ENCODE results near the gene UBL4B. TPM values are rescaled to one million over a fixed set of nuclear protein-coding genes. Genes with fewer than 3 reads are reported as not detected.
A peak's percentile ranks its signal among the peaks of the same experiment; 100 is the strongest.

Gene UBL4B
- total and polyA plus RNA-seq, 9 of the 15 experiments (the other 6 are each of a cell fraction or from before 2014, with no cell fraction given), result not detected

DNA sequence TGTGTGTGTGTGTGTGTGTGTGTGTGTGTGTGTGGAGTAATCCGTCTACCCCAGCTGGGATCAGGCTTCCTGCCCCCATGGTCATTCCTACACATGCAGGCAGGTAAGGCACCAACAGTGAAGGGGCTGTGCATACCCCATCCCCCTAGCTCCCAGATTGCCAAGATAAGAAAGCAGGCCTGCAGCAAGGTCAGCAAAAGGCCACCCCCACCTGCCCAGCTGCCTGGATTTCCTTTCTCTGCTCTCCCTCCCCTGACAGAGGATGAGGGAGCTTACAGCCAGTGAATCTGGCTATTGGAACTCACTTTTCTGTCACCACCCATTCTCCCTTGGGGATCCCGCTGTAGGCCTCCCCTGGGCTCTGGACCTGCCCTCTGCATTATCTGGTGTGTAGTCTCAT is 49.6 kb upstream of the UBL4B start:
- Histone ChIP-seq H3K36me3 (ENCODE audit: control insufficient read depth, insufficient read depth, low read length) (peaks cover 9% of the 10 kb centered on the region; the same call in 2 of the 3 replicates), H3K79me2 (ENCODE audit: control insufficient read depth, insufficient read depth, low read length) (no peaks in the 10 kb centered on the region), H3K27me3 (ENCODE audit: control insufficient read depth in 2 of 2, insufficient read depth in 2 of 2, low read length in 2 of 2) (peaks cover 0 to 10% of the 10 kb centered on the region in 2 experiments; a peak in 2 of 5 replicates), H3K4me1 (replicated peaks in 1 of 2; ENCODE audit: control insufficient read depth in 2 of 2, insufficient read depth in 2 of 2, low read length in 2 of 2) (peaks cover 27 to 28% of the 10 kb centered on the region in 2 experiments), H3K27ac (ENCODE audit: extremely low read depth, low read depth, low read length) (no peak overlapping the region), H3K4me3 (no peak overlapping the region), H3K9ac (ENCODE audit: insufficient read depth in 1 of 2, low read depth in 2 of 2, low read length in 2 of 2) (no peak overlapping the region; a peak in 1 of 4 replicates), H3K9me1 (ENCODE audit: control insufficient read depth, insufficient read depth, low read length) (peaks cover 12% of the 10 kb centered on the region), H3K4me2 (ENCODE audit: insufficient read depth, low read length) (no peak overlapping the region), H2AFZ (ENCODE audit: low read depth, low read length) (no peak overlapping the region), H3K9me3 (replicated peaks; ENCODE audit: control insufficient read depth, insufficient read depth, low read depth, low read length) (no peaks in the 10 kb centered on the region), H4K20me1 (replicated peaks; ENCODE audit: control insufficient read depth, insufficient read depth, low read length) (peaks cover 22% of the 10 kb centered on the region)
- in situ Hi-C loops (cut with MboI), result no loop called here
- ATAC-seq (no peak), DNase-seq (ENCODE audit: extremely low read depth in 1 of 4, low spot score in 3 of 4) (peak in 1 of 4 experiments; percentile 33), FAIRE-seq (no peak)
- intact Hi-C loops (cut with micrococcal nuclease), result no loop called here
- no peak for TF ChIP-seq TAL1 (IDR thresholded peaks at IDR 0.05)
- TF ChIP-seq GTF2F1 (IDR thresholded peaks at IDR 0.05; ENCODE audit: low read depth, low read length), result no peak
- WGBS (ENCODE audit: insufficient coverage, low coverage, missing lambda C conversion rate), result 64% methylated on average over 2 of the region's 2 CpGs
- CTCF ChIA-PET (ENCODE audit: low intra/inter-chr PET ratio), result no interaction called here
- BruUV-seq (replicated peaks), result no TSS peak
- POLR2A ChIA-PET, result interaction anchor here (0.6 to 1.5 kb wide), 3 partner anchors 9 to 27 kb away, joined by 3 to 8 read pairs (median 3); no protein-coding TSS in a partner anchor

DNA sequence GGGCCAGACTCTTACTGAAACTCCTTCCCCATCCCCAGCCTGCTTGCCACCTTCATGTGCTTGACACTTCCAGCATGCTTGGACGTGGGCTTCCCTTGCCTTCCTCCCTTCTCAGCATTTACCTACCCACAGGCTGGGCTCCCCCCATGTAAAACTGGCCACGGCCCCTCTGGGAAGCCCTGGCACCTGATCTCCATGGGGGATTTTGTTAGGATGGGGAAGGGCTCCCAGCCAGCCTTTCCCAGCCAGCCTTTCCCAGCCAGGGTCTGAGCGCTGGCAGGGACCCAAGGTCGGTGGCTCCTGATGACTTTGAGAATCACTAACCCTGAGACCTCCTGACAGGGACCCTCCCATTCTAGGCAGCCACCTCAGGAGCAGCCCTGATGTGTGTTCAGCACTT is 48.5 kb upstream of the UBL4B start:
- Histone ChIP-seq H3K9me1 (ENCODE audit: control insufficient read depth, insufficient read depth, low read length) (peaks cover 9% of the 10 kb centered on the region), H3K27me3 (ENCODE audit: control insufficient read depth in 2 of 2, insufficient read depth in 2 of 2, low read length in 2 of 2) (peaks cover 0 to 11% of the 10 kb centered on the region in 2 experiments; a peak in 2 of 5 replicates), H3K9me3 (replicated peaks; ENCODE audit: control insufficient read depth, insufficient read depth, low read depth, low read length) (no peaks in the 10 kb centered on the region), H2AFZ (ENCODE audit: low read depth, low read length) (no peak overlapping the region), H3K79me2 (ENCODE audit: control insufficient read depth, insufficient read depth, low read length) (no peaks in the 10 kb centered on the region), H4K20me1 (replicated peaks; ENCODE audit: control insufficient read depth, insufficient read depth, low read length) (peaks cover 10% of the 10 kb centered on the region), H3K4me1 (replicated peaks in 1 of 2; ENCODE audit: control insufficient read depth in 2 of 2, insufficient read depth in 2 of 2, low read length in 2 of 2) (peaks cover 16 to 19% of the 10 kb centered on the region in 2 experiments), H3K4me2 (ENCODE audit: insufficient read depth, low read length) (no peak overlapping the region), H3K9ac (ENCODE audit: insufficient read depth in 1 of 2, low read depth in 2 of 2, low read length in 2 of 2) (no peak overlapping the region), H3K36me3 (ENCODE audit: control insufficient read depth, insufficient read depth, low read length) (peaks cover 1% of the 10 kb centered on the region; the same call in 2 of the 3 replicates), H3K4me3 (no peak overlapping the region), H3K27ac (ENCODE audit: extremely low read depth, low read depth, low read length) (no peak overlapping the region)
- ATAC-seq, result no peak
- TF ChIP-seq, protein P1, sequence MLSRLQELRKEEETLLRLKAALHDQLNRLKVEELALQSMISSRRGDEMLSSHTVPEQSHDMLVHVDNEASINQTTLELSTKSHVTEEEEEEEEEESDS (CRISPR knock-in tag; IDR thresholded peaks at IDR 0.05), result no peak
- no peak for TF ChIP-seq EHMT2 (IDR thresholded peaks at IDR 0.05)
- no peak for TF ChIP-seq BRD9 (IDR thresholded peaks at IDR 0.05; ENCODE audit: low read depth, partially characterized antibody)
- TF ChIP-seq BCOR (IDR thresholded peaks at IDR 0.05), result no peak
- TF ChIP-seq, protein P2, sequence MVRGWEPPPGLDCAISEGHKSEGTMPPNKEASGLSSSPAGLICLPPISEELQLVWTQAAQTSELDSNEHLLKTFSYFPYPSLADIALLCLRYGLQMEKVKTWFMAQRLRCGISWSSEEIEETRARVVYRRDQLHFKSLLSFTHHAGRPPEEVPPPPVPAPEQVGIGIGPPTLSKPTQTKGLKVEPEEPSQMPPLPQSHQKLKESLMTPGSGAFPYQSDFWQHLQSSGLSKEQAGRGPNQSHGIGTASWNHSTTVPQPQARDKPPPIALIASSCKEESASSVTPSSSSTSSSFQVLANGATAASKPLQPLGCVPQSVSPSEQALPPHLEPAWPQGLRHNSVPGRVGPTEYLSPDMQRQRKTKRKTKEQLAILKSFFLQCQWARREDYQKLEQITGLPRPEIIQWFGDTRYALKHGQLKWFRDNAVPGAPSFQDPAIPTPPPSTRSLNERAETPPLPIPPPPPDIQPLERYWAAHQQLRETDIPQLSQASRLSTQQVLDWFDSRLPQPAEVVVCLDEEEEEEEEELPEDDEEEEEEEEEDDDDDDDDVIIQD (CRISPR knock-in tag; IDR thresholded peaks at IDR 0.05), result no peak
- POLR2A ChIA-PET, result interaction anchor here (1.4 kb wide), 1 partner anchor 11 kb away, joined by 3 read pairs; no protein-coding TSS in a partner anchor
- BruUV-seq (replicated peaks), result no TSS peak
- intact Hi-C loops (cut with micrococcal nuclease) (no loop called here), in situ Hi-C loops (cut with MboI) (no loop called here)
- FAIRE-seq, result no peak
- no peak for DNase-seq (ENCODE audit: extremely low read depth in 1 of 4, low spot score in 3 of 4)
- 21% methylated on average over 4 of the region's 4 CpGs for WGBS (ENCODE audit: insufficient coverage, low coverage, missing lambda C conversion rate)
- CTCF ChIA-PET (ENCODE audit: low intra/inter-chr PET ratio), result no interaction called here
